A673 (cell line): ENCODE results near the gene SRP9.
A peak's percentile ranks its signal among the peaks of the same experiment; 100 is the strongest.

ENCODE experiments used
- EZH2 ChIP-seq: fragments of 200-600 bp; sonication (generic); IDR thresholded peaks from 2 replicates; pipeline ENCODE4 v1.6.1; 2017; ENCODE audit warnings: borderline replicate concordance, low read depth, mild to moderate bottlenecking, mixed read lengths, antibody characterized with exemption, low read length; ENCODE audit not compliant: poor library complexity, severe bottlenecking
- TF ChIP-seq, protein P1 (sequence below): fragments of 300-800, 200-600 bp; sonication (generic); conservative IDR thresholded peaks from 2 replicates; pipeline ENCODE4 v1.5.1; 2017; ENCODE audit warnings: low read depth, mild to moderate bottlenecking, antibody characterized with exemption, low read length, moderate library complexity, mixed read lengths

DNA sequence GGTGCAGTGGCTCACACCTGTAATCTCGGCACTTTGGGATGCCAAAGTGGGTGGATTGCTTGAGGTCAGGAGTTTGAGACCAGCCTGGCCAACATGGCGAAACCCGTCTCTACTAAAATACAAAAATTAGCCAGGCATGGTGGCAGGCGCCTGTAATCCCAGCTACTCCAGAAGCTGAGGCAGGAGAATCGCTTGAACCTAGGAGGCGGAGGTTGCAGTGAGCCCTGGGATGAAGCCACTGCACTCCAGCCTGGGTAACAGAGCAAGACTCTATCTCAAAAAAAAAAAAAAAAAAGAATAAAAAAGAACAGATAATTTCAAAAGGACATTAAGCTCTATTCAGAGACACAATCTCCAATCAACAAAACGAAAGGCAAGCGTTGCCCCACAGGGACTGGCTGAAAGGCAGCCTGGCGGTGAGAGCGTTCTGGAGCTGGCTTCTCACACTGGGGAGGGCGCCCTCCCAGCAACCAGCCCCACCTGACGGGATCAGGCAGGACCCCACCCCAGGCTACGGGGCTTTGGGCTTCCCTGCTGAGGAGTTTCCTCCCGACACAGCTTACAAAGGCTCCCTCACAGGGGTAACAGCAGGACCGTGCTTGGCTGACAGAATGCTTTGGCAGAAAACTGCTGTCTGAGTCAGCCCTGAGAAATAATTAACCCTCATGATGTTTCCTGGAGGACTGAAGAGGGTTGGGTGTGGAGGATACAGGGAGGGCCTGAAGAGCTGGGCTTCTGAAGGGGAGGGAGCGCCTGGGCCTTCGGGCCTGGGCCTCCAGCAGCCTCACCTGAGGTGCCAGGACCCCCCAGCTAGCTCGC, 31.1 kb upstream of the SRP9 start:
- TF ChIP-seq, protein P1, sequence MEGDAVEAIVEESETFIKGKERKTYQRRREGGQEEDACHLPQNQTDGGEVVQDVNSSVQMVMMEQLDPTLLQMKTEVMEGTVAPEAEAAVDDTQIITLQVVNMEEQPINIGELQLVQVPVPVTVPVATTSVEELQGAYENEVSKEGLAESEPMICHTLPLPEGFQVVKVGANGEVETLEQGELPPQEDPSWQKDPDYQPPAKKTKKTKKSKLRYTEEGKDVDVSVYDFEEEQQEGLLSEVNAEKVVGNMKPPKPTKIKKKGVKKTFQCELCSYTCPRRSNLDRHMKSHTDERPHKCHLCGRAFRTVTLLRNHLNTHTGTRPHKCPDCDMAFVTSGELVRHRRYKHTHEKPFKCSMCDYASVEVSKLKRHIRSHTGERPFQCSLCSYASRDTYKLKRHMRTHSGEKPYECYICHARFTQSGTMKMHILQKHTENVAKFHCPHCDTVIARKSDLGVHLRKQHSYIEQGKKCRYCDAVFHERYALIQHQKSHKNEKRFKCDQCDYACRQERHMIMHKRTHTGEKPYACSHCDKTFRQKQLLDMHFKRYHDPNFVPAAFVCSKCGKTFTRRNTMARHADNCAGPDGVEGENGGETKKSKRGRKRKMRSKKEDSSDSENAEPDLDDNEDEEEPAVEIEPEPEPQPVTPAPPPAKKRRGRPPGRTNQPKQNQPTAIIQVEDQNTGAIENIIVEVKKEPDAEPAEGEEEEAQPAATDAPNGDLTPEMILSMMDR, result peak; percentile 28
- no peak for TF ChIP-seq EZH2
